ENCODE results near the gene VAMP2.
A peak's percentile ranks its signal among the peaks of the same experiment; 100 is the strongest.

VAMP2 gene

GRCh38 chr17:8153031-8153451 is 9.7 kb downstream of the VAMP2 start:
- DNase-seq (ENCODE audit: low spot score): no peak
- no peak for TF ChIP-seq CTCF (IDR thresholded peaks at IDR 0.05; ENCODE audit: extremely low read depth, missing control alignments)

GRCh38 chr17:8152112-8152775 is 10.5 kb downstream of the VAMP2 start, which contains the start of gene PER1:
Gene PER1 (minus strand): TSS chr17:8152404. CDS start chr17:8150706, 1,698 bp downstream.
- peak; percentile 93 for DNase-seq (ENCODE audit: low spot score)
- TF ChIP-seq CTCF (IDR thresholded peaks at IDR 0.05; ENCODE audit: extremely low read depth, missing control alignments): no peak

GRCh38 chr17:8151641-8152111 is 11.1 kb downstream of the VAMP2 start:
- no peak for TF ChIP-seq CTCF (IDR thresholded peaks at IDR 0.05; ENCODE audit: extremely low read depth, missing control alignments)
- DNase-seq (ENCODE audit: low spot score): no peak

- TF ChIP-seq CTCF (IDR thresholded peaks at IDR 0.05; ENCODE audit: extremely low read depth, missing control alignments): no peak
- peak; percentile 91 for DNase-seq (ENCODE audit: low spot score)
These were observed 11.6 kb downstream of the VAMP2 start for GRCh38 chr17:8151120-8151640.

GRCh38 chr17:8150194-8151119 is 12.3 kb downstream of the VAMP2 start:
- DNase-seq (ENCODE audit: low spot score): no peak
- TF ChIP-seq CTCF (IDR thresholded peaks at IDR 0.05; ENCODE audit: extremely low read depth, missing control alignments): no peak

- DNase-seq (ENCODE audit: low spot score): no peak
- no peak for TF ChIP-seq CTCF (IDR thresholded peaks at IDR 0.05; ENCODE audit: extremely low read depth, missing control alignments)
These were observed 13.1 kb downstream of the VAMP2 start for GRCh38 chr17:8149419-8150193.
